HG03432 (cell line): ENCODE data around the gene ZBED3.
A peak's percentile ranks its signal among the peaks of the same experiment; 100 is the strongest.
"Not testable (repeated sequence)": the region's sequence is repeated elsewhere in the genome, so short reads cannot be mapped to it uniquely, and the experiment has no call there.

Experiments used
- ATAC-seq: cut with Tn5 transposase; IDR thresholded peaks from one replicate; pipeline ENCODE4 v1.9.1; 2021; ENCODE audit warnings: mild to moderate bottlenecking, moderate library complexity; ENCODE audit not compliant: unreplicated experiment

The ZBED3 gene, protein sequence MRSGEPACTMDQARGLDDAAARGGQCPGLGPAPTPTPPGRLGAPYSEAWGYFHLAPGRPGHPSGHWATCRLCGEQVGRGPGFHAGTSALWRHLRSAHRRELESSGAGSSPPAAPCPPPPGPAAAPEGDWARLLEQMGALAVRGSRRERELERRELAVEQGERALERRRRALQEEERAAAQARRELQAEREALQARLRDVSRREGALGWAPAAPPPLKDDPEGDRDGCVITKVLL

DNA sequence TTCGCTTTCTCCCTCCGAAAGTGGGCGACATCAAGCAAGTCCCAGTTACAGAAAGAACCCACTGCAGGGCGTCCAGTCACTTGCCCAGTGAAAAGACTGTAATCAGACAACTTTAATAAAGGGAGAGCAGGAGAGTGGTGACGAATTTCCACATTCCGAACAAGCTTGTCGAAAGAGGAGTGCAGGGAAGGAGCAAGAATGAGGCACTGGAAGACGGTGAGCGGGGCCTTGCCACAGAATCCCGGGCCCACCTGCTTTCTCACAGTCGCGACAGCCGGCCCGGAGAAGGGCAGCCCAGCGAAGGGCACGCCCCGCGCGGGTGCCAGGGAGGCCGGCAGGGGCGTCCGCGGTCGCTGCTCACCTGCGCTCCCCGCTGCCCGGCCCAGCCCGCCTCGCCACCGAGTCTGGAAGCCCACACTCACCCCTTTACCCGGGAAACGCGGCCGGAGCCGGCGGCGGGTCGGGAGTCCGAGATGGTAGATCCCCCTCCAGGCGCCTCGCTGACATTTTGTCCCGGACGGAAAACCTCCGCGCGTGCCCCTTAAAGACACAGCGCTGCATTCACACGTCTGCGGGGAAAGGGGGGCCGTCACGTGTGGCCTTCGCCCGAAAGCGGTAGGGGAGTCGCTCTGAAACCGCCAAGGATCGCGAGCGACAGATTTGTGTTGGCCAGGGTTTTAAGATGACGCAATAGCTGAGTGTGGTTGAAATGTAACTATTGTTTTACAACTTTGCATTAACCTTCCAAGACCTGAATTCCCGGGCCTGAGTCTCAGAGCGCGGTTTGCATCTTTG is at the start of gene ZBED3:
ZBED3 (minus strand) TSS at position 597 of the 795 bp plus-strand sequence. CDS start 9,407 bp downstream, outside the sequence.
- peak; percentile 74 for ATAC-seq

DNA sequence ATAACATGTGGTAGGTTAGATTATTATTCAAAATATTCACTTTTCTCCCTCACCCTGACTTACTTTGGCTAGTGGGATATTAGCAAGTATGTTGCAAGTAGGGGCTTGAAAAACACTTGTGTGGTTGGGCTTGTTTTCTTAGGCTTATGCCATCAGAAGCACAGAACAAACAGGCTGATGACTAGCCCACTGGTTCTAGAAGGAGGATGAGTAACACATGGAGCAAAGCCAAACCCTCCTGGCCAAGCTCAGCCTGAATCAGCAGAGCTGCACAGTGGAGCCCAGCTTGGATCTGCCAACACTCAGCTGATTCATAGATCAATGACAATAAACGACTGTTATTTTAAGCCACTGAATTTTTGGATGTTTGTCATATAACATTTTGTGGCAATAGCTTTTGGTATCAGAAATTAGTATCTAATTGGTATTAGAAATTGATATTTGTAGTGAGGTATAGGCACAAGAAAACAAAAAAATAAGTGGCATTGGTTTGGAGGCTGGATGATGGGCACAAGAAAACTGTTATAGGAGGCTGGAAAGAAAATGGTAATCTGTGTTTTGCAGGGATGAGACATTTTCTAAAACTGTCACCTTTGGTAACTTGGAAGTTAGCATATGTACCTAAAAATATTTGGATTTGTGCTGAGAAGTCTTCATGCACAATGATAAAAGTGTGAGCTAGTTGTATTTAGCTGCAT is 46.1 kb upstream of the ZBED3 start:
- ATAC-seq = no peak

DNA sequence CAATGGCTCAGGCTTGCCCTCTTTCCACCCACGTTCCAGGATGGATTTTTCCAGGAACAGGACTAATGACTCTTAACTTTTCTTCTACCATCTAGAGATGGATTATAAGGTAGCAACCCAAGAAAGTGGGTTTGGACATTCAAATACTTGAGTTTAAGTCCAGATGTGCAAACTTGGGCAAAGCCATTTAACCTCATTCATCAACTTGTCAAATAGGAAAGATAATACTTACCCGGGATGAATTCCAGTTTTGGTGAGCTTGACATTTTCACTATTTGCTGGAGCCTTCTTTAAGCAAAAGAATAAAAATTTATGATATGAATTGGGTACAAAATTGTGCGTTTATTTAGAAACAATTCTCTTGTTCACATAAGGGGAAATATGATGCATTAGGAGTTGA is 44.3 kb upstream of the ZBED3 start:
- no peak for ATAC-seq

DNA sequence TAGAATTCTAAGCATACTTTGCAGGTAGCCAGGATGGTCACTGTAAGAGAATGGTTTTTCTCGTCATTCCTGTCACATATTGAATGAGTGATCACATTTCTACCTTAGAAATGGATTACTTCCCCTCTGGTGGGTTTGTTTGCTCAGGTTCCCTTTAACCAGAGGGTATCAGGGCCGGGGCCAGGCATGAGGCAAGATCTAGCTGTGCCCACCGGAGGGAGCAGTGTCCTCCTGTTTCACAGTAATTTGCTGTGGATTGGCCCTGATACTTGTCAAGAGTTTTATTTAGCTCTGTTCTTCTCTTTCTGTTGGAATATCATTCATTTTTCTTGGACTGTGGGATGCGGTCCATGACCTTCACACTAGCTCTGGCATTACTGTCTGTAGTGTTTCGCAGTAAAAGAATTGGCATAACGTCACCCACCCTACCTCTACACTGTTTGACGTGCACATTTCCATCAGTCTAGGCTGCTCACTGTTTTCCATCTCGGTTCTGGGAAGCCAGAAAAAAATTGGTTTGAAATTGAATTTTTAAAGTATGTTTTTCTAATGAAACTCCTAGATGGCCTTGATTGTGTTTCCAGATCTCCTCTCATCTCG is 42.4 kb upstream of the ZBED3 start:
- ATAC-seq = no peak

DNA sequence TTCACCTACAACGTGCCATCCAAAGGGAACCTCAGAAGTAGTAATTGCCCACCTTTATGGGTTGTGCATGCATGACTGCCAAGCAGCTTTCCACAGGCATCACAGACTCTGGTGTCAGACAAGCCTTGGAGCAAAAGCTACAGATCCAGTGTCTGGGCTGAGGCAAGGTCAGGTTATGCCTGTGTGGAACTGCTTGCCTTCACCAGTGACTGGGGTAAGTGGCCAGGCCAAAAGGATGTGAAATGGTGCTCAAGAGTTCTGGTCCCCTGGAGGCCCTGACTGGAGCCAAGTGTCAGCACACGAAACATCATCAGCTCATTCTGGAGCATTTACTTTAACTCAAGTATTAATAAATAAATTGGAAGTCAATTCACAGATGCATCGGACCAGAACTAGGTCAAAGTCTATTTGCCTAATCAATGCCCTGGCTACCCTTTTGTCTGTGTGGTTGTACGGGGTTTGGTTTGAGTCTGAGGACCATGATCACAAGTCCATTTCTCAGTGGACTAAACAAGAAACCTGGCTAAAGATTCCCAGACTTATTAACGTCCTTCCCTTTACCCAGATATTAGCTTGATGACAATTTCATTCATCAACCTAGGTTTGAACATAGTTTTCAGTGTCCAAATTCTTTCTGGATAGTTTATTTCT is 41.5 kb upstream of the ZBED3 start:
- ATAC-seq = no peak

DNA sequence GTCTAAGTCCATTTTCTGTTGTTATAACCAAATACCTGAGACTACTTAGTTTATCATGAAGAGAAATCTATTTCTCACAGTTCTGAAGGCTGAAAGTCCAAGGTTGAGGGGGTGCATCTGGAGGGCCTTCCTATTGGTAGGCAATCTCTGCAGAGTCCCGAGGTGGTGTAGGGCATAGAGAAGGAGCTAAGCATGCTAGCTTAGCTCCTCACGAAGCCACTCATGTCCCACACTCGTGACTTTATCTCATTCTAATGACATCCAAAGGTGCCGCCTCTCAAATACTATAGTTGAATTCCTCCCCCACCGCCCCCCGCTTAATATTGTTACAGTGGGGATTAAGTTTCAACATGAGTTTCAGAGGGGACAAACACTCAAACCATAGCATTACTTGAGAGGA is 36.0 kb upstream of the ZBED3 start:
- no peak for ATAC-seq

DNA sequence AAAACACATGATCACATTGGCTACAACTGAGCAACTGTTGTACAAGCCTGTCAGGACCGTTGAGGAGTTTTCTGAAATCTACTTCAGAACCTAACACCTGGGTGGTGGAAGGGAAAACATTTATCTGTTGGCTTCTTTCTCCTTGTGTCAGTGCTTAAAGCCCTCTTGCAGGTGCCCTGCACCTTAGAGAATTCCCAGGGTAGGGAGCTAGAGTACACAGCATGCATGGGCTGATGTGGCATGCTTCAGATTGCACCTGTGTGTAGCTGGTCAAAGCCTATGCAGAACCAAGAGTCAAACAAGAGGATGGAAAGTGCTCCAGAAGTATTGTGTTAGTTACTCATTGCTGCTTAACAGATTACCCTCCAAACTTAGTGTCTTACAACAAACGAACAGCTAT is 33.6 kb upstream of the ZBED3 start:
- ATAC-seq = no peak

DNA sequence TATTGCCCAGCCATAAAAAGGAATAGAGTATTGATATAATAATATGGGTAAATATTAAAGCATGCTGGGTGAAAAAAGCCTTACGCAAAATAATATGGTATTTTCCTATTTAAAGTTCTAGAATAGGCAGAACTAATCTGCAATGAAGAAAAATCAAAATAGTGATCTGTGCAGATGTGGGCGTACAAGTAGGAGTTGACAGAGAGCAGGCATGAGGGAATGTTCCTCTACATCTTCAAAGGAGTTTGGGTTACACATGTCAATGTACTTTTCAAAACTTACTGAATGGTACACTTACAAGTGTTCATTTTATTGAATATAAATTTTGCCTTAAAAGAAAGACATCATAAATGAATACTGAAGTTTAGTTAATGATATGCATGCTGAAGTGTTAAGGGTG is 33.0 kb upstream of the ZBED3 start:
- ATAC-seq = no peak

DNA sequence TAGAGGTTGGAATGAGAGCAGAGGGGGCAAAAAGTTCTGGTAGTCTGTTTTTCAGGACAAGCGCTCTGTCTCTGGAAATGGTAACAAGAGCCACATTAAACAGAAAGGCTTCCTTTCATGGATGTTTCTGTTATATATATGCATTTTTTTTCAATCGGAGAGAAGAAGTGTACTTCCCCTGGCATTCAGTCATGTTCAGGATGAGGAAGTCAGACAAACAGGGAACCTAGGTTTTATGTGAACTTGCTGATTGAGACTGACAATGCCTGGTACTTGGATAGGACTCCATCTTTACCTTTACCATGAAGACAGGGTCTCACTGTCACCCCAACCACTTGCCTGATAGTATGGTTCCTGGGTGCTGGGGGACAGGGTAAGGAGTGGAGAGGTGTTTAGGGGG is 30.1 kb upstream of the ZBED3 start:
- ATAC-seq = no peak

DNA sequence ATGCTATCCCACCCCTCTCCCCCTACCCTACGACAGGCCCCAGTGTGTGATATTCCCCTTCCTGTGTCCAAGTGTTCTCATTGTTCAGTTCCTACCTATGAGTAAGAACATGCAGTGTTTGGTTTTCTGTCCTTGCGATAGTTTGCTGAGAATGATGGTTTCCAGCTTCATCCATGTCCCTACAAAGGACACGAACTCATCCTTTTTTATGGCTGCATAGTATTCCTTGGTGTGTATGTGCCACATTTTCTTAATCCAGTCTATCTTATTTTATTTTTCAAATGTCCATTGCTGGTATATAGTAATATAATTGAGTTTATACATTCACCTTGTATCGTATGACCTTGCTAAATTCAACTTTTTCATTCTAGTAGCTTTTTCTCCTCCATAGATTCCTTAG is 19.9 kb upstream of the ZBED3 start:
- not testable (repeated sequence) for ATAC-seq

DNA sequence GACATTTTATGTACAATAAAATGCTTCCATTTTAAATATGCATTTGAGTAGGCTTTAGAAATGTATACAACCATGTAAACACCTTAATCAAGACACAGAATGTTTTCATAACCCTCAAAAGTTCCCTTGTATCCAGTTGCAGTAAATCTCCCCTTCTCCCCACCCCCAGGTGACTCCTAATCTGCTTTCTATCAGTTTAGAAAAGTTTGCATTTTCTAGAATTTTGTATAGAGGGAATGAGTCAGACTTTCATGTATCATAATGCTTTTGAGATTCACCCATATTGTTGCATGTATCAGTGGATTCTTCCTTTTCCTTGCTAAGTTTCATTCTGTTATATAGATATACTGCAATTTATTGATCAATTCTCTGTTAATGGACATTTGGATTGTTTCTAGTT is 17.7 kb upstream of the ZBED3 start:
- ATAC-seq = no peak

DNA sequence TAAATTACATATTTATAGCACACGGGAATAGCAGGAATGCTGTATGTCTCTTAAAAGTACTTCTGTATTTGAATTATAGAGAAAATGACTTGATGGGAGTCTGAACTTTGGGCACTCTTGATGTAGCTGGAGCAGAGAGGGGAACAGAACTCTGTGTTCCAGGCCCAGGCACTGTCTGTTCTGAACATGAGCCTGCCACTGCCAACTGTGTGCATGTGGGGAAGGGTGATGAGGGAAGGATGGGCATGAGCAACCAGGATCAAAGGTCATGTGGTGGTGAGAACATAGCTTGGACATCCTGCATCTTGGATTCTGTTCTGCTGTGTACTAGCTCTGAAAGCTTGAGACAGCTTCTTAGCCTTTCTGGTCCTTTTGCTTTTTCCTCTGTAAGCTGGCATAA is 16.4 kb upstream of the ZBED3 start:
- no peak for ATAC-seq

DNA sequence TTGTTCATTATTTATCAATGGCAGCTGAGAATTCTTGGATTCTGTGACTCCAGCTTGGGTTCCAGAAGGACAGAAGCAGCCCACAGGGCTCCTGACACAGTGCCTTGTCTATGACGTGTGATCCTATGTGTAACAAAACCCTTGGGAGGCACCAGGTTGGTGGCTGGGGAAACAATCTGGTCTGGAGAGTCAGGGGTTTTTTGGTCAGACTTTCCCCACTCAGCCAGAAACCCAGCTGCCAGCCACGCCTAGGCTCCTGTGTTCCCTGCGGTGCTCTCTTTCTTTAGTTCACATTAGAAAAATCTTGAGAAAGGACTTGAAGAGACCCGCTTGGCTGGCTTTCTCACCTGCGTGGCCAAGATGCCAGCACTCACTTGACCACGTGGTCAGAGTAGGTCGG is 15.5 kb upstream of the ZBED3 start:
- ATAC-seq = no peak

DNA sequence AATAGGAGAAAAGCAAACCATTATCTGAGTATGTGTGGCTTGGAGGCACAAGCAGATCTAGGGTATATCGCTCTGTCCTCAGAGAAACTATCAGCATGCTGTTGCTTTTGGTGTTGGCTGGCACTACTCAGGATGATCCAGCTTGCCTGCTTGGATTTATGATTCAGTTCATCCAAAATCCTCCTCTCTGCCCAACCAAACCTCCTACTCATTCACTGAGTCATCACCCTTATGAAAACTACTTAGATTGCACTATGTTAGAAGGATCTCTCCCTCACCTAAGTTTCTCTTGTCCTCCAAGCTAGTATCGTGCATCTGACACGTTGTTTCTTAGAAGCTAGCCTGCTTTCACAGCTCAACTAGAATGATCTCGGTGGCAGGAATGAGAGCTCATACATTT is 14.2 kb upstream of the ZBED3 start:
- ATAC-seq = no peak

DNA sequence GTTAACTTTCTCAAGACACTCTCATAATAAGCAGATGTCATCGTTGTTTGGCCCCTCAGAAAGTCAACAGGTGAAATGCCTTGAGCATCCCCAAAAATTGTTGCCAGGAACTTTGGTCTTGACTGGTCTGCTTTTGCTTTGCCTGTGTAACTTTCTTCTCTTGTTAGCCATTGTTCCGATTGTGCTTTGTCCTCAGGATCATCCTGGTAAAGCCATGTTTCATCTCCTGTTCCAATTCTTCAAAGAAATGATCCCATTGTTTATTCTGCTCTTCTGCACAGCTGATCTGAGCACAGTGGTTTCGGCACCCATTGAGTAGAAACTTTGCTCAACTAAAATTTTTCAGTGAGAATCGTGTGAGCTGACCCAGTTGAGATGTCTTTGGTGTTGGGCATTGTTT is 8.1 kb upstream of the ZBED3 start:
- ATAC-seq = no peak

DNA sequence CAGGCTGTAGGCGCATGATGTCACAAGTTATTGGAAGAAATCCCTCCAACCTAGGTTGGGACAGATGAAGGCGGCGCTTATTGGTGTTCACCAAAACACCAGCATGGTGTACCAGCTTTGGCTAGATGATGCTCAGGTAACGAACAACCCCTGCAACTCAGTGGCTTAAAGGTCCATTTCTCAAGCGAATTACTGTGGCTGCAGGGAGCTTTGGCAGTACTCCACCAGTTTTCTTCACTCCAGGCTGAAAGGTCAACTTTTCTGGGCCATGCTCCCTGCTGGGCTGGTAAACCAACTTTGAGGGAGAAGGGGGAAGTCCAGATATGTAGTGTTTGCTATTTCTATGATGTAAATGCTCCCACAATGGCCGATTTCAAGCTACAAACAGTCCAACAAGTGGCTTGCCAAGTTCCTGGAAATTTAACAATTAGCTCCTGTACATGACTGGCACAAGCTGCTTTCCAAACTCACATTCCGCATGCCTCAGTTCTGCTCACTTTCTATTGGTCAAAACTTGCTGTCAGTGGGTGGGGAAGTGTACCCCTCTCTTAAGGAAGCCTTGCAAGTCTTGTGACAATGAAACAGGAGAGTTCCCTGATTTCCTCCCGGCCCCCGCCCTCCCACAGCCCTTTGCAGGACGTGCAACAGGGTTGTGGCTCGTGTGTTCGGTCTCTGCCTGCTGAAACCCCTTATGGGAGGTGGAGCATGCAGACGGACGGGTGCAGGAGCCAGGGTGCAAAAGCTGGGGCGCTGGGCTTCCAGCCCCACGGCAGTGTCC is 588 bp upstream of the ZBED3 start:
- no peak for ATAC-seq

DNA sequence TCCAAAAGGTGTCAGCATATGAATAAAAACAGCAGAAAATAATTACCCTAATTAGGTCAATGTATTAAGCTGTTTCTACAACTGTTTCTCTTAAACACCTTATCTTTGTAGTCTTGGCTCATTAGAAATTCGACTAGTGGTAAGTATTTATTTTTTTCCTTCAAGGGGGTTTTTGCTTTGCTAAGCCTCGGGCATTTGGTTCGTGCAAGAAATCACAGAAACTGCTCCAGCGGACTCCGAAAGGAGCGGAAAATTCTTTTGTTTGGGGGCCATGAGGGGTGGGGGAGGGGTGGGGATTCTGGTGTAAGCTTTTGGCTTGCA is 757 bp downstream of the ZBED3 start:
- ATAC-seq = no peak

DNA sequence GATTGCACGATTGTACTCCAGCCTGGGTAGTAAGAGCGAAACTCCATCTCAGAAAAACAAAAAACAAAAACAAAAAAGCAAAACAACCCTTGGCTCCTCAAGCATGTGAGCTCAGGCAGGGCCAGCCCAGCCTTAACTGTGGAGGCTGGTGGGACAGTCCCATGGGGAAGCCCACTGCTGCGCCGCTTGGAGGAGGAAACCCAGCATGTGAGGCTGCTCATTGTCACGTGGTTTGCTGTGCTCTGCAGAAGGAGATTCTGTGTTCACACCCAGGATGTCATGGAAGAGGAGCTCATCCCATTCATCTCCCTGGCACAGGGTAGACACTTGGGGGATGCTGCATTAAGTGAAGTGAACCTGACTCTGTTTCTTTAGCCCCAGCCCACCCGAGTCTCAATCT is 4.0 kb downstream of the ZBED3 start:
- ATAC-seq = no peak

DNA sequence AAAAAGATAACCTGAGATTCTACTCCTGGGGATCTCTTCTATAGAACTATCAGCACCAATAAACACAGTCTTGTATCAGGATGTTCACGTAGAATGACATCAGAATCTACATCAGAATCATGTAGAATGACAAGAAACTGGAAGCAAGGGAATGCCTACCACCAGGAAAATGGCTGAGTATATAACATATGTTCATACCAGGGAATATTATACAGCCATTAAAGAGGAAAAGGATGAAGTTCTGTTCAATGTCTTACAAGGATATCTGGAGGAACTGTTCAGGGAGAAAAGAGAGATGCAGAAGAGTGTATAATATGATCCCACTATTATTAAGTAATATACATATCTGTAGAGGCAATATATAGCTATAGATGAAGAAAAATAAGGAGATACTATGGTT is 4.8 kb downstream of the ZBED3 start:
- no peak for ATAC-seq

DNA sequence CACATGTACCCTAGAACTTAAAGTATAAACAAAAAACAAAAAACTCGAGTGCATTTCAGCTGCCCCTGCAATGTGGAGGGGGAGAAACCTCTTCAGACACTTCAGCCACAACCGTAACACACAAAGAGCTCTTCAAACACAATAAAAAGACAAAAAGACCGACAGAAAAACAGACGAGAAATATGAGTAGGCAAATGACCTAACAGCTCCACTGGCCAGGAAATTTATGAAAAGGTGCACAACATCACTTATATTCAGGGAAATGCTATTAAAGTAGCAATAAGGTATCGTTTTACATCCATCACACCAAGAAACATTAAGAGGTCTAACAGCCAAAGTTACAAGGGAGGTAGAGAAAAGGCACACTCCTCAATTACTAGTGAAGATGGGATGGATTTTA is 6.2 kb downstream of the ZBED3 start:
- no peak for ATAC-seq

DNA sequence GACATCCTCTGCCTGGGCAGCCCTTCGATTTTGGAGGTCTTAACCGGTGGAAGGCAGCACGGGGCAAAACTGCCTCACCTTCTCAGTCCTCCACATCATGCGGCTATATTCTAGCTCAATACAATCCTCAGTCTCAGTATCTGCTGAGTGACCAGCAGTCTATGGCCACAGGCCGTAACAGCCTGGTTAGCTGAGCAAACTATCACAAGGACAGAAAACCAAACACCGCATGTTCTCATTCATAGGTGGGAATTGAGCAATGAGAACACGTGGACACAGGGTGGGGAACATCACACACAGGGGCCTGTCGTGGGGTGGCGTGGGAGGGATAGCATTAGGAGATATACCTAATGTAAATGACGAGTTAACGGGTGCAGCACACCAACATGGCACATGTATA is 6.6 kb downstream of the ZBED3 start:
- not testable (repeated sequence) for ATAC-seq
